Measurements from ENCODE around the gene OAT.

The OAT gene

DNA sequence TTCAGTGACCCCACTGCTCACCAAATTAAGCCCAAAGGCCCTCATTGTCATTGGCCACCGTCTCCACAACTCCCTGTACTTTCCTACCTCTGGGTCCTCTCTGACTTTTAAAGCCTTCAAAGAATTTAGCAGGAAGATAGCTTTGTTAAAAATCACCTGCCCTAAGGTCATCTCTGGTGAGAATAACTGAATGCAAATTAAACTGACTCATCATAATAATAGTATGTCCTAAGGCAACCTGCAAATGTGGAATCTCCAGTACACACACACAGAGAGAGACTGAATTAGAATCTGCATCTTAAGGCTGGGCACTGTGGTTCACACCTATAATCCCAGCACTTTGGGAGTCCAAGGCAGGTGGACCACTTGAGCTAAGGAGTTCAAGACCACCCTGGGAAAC, 24.1 kb downstream of the OAT start:
- no peak for DNase-seq

DNA sequence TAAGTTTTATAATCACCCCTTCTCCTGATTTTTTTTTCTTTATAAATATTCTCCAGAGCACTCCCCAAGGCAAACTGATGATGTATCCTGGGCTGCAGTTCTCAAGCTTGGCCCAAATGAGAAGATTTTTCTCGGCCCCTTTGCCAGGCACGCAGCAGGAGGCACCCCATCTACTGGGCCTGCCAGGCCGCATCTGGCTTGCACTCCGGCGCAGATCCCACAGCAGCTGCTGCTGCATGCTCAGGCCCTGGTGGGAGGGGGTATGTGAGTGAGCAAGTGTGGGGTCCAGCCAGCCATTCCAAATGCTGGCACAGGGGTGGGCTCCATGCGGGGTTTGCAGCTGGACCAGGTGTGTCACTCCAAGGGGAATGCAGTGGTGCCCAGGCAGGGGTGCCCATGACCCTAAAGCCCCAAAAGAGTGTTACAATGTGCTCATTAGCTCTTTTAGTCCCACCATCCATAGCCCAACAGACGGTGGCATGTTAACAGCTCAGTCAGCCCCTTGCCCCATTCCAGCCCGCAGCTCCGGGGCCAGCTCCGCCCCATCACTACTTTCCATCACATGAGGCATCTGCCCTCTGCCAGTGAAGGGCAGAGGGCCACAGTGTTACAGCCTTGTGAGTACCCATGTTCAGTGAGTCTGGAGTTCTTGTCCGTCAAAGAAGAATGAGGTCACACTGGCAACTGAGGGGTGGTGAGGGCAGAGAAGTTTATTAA, 25.9 kb downstream of the OAT start:
- DNase-seq = no peak

DNA sequence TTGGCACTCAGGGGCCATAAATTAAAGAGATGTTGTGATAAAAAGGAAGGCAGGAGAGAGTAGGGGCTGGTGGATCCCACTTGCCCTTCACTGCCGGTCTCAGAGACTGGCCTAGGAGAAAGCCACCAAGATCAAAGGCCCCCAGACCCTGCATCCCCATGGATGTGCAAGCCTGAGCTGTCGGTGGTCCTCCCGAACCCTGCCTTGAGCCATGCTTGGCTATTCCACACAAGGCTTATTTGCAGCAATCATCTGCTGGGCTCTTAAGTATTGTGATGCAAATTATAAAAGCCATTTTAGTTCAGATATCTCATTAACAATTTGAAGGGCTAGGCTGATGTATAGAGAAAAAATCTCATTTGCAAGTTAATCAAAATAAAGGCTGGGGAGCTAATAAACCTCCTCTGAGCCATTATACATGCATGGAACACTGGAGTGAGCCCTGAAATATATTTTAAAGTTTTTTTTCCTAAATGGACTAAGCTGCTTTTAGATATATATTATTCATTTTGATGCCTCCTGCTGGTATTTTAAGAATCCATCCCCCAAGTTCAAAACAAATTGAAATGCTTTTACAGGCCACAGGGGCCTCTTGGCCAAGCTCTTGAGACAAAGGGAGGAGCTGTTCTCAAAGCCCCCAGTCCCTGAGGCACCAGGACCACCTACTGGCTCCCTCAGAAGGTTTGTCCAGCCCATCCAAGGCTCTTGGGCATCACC, 28.1 kb downstream of the OAT start:
- DNase-seq = no peak

DNA sequence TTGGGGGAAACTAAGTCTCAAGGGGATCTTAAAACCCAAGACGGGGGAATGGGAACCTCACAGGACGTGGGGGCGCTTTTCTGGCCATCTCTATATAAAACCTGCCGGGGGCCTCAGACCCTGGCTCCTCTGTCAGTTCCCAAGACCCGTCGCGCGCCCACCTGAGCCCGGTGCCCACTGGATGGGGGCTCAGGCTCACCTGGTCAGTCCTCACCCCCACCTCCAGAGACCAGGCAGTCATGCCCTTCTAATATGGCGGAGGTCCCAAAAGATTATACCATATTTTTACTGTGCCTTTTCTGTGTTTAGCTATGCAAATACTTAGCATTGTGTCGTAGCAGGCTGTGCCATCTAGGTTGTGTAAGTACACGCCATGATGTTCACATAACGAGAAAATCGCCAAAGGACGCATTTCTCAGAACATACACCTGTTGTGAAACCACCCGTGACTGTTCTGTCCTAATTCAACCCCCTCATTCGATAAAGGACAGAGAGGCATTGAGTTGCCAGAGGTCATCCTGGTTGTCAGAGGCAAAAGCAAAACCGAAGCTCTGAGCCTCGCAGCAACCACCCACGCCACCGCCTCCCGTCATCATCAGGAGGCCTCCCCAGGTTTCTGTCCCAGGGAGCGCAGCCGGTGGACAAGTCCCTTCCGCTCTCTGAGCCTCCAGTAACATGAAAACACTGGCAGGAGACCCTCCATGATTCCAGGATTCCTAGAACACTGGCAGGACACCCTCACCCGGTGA, 28.9 kb downstream of the OAT start:
- DNase-seq = no peak

DNA sequence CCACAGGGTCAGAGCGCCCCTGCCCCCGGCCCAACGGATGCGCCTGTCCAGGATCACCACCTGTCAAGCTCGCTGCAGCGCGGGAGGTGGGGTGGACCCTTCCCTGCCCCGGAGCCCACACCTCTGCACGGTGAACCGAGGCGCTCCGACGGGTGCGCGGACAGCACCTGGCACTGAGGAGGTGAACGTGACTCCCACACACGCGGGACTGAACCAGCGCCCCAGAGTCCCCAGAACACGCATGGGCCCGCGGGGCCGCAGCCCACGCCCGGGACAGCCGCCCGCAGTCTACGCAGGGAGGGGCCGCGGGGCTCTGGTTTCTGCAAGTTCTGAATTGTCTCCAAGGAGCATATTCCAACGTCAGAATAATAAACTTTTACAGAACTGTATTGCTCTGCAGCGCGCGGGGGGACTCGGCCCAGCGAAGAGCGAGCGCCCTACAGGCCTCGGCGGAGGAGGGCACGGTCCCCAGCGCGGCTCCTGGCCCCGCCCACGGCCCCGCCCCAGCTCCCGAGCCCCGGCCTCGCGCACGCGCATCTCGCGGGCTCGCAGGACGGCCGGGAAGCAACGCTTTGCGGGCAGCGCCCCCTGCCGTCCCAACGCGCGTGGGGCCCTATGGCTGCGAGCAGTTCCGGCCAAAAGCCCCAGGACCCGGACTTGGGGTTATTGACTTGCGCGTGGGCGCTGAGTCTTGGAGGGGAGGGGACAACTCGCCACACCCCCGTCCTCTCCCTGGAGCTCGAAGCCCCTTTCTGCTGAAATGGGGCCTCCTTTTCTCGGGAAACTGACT, 29.7 kb downstream of the OAT start:
- peak; percentile 90 to 93 (median 91) for DNase-seq

DNA sequence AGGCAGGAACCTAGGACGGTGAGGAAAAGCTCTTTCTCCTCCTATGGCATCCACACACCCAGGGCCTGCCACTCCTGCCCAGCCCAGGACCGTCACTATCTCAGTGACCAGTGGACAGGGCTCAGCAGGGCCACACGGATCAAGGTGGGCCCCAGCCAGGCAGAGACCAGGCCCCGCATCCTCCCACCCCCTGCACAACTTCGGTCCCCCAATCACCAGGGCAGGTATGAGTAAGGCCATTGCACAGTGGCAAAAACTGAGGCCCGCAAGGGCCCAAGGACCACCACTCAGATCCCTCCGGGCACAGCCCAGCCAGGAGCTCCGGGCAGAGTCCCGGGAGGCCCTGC, 30.3 kb downstream of the OAT start:
- DNase-seq = no peak

DNA sequence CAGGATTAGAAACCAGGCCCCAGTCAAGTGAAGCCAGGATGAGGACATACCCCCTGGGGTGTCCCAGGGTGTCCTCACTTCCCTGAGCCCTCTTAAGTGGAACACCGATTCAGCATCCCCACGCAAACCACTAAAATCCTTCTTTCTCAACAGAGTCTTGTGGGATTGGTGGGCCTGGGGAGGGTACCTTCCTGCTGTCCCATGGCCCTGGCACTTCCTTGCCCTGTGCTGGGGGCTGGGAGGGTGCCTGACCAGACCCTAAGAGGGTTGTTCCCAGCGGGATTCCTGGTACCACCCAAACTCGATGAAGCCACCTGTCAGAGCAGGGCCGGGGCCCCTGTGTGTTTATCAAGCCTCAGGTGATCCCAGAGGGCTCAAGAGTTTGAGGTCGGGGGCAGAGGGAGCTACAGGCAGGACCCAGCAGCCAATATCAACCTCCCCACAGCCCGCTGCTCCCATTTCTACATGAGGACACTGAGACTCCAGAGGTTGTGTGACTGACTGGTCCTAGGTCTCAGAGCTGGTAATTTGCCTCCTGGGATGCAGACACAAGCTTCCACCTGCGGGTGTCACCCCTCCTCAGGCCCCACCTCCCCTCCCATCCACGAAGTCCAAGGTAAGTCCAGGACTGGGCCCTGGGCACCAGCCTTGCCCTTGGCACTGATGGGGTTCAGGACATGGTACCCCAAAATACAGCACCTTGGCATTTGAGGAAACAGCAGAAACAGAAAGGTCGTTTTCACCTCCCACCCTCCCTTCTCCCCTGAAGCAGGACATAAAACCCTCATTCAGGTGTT, 31.4 kb downstream of the OAT start:
- DNase-seq = no peak

DNA sequence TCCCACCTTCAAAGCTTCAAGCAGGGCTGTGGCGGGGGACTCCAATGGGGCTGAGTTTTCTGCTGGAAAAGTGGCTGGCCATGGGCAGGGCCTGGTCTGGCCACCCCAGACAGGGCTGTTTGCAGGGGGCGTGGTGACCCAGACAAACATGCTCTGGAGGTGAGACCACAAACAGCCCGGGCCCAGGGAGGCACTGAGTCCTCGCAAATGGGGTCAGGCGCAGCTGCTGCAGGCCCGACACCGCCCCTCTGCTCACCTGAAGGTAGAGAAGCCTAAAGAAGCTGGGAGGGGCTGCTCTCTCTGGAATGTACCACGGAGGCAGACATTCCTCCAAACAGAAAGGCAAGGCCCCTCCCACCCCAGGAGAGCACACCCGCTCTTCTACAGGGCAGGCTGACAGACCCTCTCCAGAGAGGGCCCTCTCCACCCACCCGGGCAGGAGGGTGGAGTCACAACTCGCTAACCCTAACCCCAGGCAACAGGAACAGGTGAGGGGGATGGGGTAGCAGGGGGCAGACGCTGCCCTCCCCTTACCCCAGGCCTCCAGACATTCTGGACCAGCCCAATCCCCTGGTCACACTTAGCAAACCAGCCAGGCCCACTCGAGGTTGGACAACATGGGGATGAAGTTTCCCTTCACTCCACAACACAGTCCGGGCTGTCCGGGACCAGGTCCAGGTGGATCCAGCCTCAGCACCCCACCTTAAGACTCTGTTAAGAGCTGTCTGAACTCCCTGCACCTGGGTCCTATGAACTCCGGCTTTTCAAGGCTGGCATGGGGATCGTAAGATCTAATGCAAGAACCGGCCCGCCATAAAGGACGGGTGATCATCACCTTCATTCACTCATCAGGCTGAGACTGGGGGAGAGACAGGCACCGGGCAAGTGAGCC, 32.3 kb downstream of the OAT start:
- DNase-seq = no peak

DNA sequence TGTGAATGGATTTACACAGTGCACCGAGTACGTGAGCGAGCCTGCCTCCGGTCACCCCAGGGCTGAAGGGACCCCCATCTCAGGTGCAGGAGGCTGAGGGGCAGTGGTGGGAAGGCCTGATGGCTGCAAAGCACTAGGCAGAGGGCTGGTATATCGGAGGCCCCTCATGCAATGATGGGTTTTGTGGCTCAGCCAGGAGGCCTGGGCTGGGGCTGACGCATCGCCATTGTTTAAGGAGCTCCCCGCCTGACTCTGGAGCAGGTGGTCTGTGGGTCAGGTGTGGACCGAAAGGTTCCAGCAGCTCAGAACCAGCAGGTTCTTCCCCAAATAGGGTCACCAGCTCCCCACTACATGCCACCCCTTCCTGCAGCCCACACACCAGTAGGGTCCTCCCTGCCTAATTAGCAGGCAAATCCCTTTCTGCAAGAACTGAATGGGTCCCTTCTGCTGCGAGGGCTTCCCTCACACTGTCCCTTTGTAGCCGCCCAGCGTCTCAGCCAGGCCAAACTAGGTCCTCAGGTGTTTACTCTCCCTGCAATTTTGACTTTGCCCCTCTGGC, 33.0 kb downstream of the OAT start:
- no peak for DNase-seq

DNA sequence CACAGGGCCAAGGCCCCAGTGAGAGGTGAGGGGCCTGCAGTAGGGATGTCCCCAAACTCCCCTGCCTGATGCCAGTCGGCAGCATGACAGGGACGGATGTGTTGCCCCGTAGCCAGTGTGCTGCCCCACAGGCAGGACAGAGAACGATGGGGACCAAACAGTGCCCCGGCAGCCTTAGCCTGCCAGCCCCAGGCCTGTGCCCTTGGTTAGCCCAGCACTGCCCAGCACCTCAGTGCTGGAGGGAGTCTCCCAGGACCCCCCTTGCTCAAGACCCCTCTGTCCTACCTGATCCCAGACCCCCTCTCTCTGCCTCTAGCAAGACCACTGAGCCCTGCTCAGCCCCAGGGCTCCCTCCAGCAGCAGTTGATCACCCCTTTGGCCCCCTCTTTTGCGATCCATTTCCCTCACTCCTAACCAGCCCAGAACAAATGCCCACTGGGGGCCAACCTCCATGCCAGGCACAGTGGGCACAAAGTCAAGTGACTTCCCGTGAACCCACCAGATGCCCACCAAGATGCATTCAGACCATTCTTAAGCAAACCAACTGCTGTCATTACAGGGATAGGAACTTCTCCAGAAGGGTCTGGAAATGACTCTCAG, 34.0 kb downstream of the OAT start:
- no peak for DNase-seq

DNA sequence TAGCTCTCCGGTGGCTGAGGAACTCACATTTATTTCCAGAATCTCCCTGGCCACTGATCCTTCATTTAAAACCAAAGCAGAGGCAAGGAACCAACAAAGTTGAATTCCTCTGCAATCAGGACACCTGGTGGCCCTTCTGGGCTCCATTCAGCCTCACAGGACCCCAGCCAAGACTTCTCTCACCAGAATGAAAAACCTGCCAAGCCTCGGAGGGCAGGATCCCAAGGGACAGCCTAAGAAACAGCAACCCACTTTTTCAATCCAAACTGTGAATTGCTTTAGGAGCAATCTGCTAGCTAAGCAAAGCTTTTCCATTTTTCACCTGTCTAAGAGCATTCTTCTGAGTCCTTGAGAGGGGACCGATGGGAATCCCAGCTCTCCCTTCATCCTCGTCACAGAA, 34.6 kb downstream of the OAT start:
- DNase-seq = no peak

DNA sequence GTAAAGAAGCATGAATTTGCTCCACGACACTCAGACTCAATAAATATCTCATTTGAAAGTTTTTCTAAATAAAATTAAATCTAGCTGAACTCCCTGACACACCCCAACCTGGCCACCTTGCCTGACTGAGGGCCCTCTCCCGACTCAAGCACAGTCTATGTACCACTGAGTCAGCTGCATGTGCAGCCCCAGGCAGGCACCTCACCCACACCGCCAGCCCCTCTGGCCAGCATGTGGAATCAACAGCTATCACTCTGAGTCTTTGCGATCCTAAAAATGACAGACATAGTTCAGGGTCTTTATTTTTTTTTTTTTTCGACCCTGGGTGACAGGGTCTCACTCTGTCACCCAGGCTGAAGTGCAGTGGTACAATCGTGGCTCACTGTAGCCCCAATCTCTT, 35.2 kb downstream of the OAT start:
- no peak for DNase-seq

DNA sequence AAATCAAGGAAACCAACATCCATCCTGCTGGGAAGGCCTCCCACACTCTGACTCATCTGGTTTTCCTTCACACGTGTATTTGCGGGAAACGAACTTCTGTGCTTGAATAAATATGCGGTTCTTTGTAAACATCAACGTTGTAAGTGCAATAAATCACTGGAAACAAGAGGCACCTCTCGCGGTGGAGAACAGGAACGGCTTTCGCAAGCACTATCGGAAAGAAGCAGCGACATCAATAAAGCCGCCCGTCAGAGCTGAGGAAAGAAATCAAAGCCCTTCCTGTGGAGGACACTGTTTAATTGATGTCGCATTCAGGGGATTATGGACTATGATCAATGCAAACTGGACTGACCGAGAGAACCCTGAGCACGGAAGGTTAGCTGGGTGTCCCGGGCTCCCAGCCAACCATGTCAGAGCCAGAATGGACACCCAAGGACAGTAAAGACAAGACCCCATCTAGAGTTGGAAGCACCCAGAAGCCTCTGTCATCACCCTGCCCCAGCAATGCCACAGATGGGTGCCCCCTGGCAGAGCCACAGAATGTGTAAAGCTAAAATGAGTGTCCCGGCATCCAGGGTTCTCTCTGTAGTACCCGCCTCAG, 37.6 kb downstream of the OAT start:
- DNase-seq = no peak

DNA sequence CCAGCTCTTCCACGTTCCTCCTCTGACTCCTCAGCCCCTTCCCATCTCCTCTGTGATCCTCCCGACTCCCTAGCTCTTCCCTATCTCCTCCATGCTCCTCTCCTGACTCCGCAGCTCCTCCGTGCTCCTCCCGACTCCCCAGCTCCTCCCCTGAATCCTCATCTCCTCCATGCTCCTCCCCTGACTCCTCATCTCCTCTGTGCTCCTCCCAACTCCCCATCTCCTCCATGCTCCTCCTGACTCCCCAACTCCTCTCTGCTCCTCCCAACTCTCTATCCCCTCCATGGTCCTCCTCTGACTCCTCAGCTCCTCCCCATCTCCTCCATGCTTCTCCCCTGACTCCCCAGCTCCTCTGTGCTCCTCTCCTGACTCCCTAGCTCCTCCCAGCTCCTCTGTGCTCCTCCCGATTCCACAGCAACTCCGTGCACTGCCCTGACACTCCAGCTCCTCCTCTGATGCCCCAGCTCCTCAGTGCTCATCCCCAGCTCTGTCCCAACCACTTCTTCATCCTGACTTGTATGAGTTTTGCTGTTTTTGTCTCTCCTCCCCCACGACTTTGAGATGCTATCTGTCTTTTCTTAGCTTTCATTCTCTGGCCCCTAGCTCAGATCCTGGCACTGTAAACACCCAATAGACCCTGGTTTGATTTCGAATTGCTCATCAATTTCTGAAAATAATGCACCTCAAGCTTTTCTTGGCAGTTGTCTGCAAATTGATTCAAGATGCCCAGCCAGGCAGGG, 38.3 kb downstream of the OAT start:
- DNase-seq = no peak

DNA sequence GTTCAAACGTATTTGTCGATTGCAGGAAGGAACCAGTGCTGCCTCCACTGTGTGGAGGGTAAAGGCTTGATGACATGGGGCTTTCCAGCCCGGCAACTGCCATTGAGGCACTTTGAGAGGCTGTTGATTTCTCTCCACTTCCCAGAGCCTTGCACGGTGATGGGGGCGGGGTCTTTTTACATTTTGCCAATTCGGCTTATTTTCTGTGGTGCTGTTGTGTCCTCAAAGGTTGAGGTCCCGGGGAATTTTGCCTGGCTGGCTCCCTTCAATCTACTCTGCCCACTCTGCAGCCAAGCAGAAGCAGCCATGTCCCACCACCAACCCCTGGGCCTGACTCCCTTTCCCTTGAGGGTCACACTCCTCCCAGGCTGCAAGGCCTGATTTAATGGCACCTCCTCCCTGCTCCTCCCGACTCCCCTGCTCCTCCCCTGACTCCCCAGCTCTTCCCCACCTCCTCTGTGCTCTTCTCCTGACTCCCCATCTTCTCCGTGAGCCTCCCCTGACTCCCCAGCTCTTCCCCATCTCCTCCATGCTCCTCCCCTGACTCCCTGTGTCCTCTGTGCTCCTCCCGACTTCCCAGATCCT, 39.0 kb downstream of the OAT start:
- no peak for DNase-seq

DNA sequence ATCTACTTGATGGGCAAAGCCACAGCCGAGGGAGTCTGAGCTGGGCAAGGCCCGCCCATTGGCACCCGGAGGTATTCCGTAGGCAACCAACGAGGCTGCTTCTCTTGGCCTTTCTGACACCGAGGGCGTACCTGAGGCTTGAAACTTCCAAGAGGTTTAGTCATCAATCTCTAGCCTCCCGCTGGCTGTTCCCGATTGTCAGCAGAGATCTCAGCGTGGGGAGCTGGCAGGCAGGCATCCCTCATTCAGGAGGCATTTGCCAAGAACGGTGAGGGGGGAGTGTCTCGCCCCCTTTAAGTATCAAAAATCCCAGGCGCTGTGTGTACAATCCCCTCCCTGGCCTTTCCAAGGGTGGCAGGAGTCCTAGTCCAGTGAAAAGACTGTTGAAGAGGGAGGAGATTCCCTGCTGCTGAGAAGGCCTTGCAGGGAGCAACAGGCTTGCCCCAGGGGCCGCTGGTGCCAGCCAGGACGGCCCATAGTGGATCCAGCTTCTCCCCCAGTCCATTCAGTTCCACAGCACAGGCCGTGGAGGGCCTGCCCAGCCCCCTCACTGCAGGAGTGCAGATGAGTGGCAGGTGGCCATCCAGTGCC, 39.7 kb downstream of the OAT start:
- no peak for DNase-seq

DNA sequence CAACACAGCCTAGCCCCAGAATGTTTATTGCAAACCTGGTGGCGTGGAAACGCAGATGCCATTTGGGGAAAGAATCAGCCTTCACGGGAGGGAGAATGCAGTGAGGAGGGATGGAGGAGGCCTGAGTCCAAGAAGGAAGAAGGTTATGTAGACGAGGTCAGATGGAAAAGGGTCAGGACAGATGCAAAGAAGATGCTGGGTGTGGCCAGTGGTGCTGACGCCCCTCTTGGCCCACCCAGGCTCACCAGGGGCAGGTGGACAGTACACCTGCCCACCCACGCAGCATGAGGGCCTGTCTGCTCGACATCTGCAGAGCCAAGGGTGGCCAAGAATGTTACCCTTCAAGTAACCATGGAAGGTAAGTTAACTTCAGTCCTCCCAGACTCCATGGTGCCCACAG, 40.5 kb downstream of the OAT start:
- no peak for DNase-seq

DNA sequence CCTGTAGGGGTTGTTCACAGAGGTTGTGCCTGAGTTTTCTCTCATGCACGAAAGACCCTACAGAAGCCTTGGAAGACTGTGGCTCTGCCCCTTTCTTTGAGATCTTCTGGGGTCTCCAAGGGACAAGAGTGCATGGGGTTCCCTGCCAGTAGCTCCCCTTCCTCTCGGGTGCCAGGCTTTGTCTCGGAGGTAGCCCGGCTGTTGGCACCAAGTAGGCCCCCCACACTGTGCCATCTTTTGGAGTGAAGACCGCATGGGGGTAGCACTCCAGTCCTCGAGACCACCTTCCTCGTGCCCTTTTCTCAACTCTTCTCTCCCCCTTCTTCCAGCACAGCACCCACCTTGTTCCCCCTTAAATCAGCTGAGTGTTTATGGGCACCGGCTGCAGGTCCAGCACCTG, 41.6 kb downstream of the OAT start:
- no peak for DNase-seq

DNA sequence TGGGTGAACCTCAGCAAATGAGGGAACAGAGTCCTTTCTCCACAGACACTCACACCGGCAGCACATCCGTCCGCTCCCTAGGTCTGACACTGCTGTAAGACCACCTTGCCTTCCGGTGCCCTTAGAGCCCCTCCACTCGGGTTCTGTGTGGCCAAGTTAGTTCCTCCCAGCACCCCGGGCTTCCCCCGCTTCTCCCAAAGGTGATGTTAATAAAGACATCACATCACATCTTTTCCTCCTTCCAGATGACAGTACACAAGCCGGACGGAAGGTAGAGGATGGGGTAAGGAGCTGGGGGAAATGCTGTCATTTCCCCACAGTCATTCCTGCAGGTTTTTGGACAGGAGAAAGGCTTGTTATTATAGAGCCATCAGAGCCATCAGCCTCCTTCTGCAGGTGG, 42.3 kb downstream of the OAT start:
- DNase-seq = no peak
